Stimulated activated CD4-positive, alpha-beta T cell treated with anti-CD3 and anti-CD28 coated beads, Interleukin-2, amount 100 ng/mL, for 4 hours (primary cell): Measurements from ENCODE around the gene RC3H1.
"Not testable (repeated sequence)": the region's sequence is repeated elsewhere in the genome, so short reads cannot be mapped to it uniquely, and the experiment has no call there.

Source experiments
- DNase-seq: peaks from one replicate; pipeline ENCODE4 v3.0.0-alpha.2; 2020; ENCODE audit warnings: low read depth

RC3H1 gene

GRCh38 chr1:174022080-174022975 is at the start of gene RC3H1:
TSS of gene RC3H1 (minus strand) at chr1:174022357. CDS start at chr1:173992985, 29,372 bp downstream.
- DNase-seq = peak; percentile 85

- DNase-seq = no peak
Measured at GRCh38 chr1:174070614-174071013, 48.5 kb upstream of the RC3H1 start.

GRCh38 chr1:174068000-174068399 is 45.8 kb upstream of the RC3H1 start:
- DNase-seq = no peak

- no peak for DNase-seq
Measured at GRCh38 chr1:174060090-174060489, 37.9 kb upstream of the RC3H1 start.

- DNase-seq = no peak
Measured at GRCh38 chr1:174058624-174059023, 36.5 kb upstream of the RC3H1 start.

GRCh38 chr1:174056609-174057008 is 34.5 kb upstream of the RC3H1 start:
- not testable (repeated sequence) for DNase-seq

GRCh38 chr1:174055797-174056196 is 33.6 kb upstream of the RC3H1 start:
- DNase-seq = not testable (repeated sequence)

- no peak for DNase-seq
Measured at GRCh38 chr1:174053826-174054225, 31.7 kb upstream of the RC3H1 start.

GRCh38 chr1:174052621-174053020 is 30.5 kb upstream of the RC3H1 start:
- DNase-seq = no peak

GRCh38 chr1:174051956-174052355 is 29.8 kb upstream of the RC3H1 start:
- no peak for DNase-seq

GRCh38 chr1:174049514-174049913 is 27.4 kb upstream of the RC3H1 start:
- DNase-seq = no peak

GRCh38 chr1:174044418-174045222 is 22.5 kb upstream of the RC3H1 start:
- no peak for DNase-seq

- DNase-seq = not testable (repeated sequence)
Measured at GRCh38 chr1:174042509-174042908, 20.4 kb upstream of the RC3H1 start.

GRCh38 chr1:174041369-174041768 is 19.2 kb upstream of the RC3H1 start:
- DNase-seq = no peak

- no peak for DNase-seq
Measured at GRCh38 chr1:174040387-174040786, 18.2 kb upstream of the RC3H1 start.

- DNase-seq = no peak
Measured at GRCh38 chr1:174039027-174039426, 16.9 kb upstream of the RC3H1 start.

GRCh38 chr1:174036798-174037197 is 14.6 kb upstream of the RC3H1 start:
- no peak for DNase-seq

GRCh38 chr1:174036204-174036603 is 14.0 kb upstream of the RC3H1 start:
- DNase-seq = no peak

- DNase-seq = no peak
Measured at GRCh38 chr1:174032671-174033222, 10.6 kb upstream of the RC3H1 start.

GRCh38 chr1:174031099-174031498 is 8.9 kb upstream of the RC3H1 start:
- DNase-seq = no peak

- no peak for DNase-seq
Measured at GRCh38 chr1:174028495-174028894, 6.3 kb upstream of the RC3H1 start.

- DNase-seq = no peak
Measured at GRCh38 chr1:174023440-174023839, 1.3 kb upstream of the RC3H1 start.

GRCh38 chr1:174022976-174023277 is 770 bp upstream of the RC3H1 start:
- no peak for DNase-seq
